ENCODE measurements around the gene INSC. TPM values are rescaled to one million over a fixed set of nuclear protein-coding genes. Genes with fewer than 3 reads are reported as not detected.

INSC gene
- total and polyA plus RNA-seq, 2 of the 8 experiments (the other 6 are each of a cell fraction or from before 2014, with no cell fraction given), result 0.58 to 0.59 TPM

- H4K8ac ChIP-seq (ENCODE audit: extremely low read depth, insufficient read depth, low read length), result no peak overlapping the region
- no peak overlapping the region for H2BK120ac ChIP-seq (replicated peaks; ENCODE audit: low read depth, low read length)
- TF ChIP-seq RFX5 (IDR thresholded peaks at IDR 0.05; ENCODE audit: borderline replicate concordance, low read depth, low read length) (no peak), SIN3A (conservative IDR thresholded peaks at IDR 0.05 in 1 of 2, IDR thresholded peaks at IDR 0.05 in 1 of 2; ENCODE audit: low read depth in 1 of 2, low read length in 2 of 2) (no peak), BACH1 (IDR thresholded peaks at IDR 0.05; ENCODE audit: low read length) (no peak), KDM1A (IDR thresholded peaks at IDR 0.05; ENCODE audit: borderline replicate concordance, low read length) (no peak), CBX5 (IDR thresholded peaks at IDR 0.05; ENCODE audit: low read depth, low read length) (no peak), JUND (IDR thresholded peaks at IDR 0.05; ENCODE audit: low read length) (no peak)
- H3K79me2 ChIP-seq (ENCODE audit: control insufficient read depth in 1 of 2, insufficient read depth in 2 of 2, low read length in 2 of 2), result no peaks in the 10 kb centered on the region
- ChIA-PET POLR2A (ENCODE audit: partially characterized antibody) (no interaction called here), CTCF (ENCODE audit: partially characterized antibody) (no interaction called here)
- H3K4ac ChIP-seq (replicated peaks; ENCODE audit: insufficient read length, low read depth, low read length), result no peak overlapping the region
- H3K36me3 ChIP-seq (ENCODE audit: control insufficient read depth in 2 of 4, insufficient read depth in 4 of 4, low read length in 3 of 4), result no peaks in the 10 kb centered on the region
- H3K27ac ChIP-seq (ENCODE audit: low read depth, low read length), result no peak overlapping the region
- no peak overlapping the region for H3K18ac ChIP-seq (ENCODE audit: extremely low read depth, low read length)
- peaks cover 0 to 2% (median 0%) of the 10 kb centered on the region in 4 experiments; a peak in 2 of 7 replicates for H3K4me1 ChIP-seq (replicated peaks in 1 of 4; ENCODE audit: control insufficient read depth in 3 of 4, insufficient read depth in 4 of 4, low read length in 3 of 4)
- no peaks in the 10 kb centered on the region for H3K9me3 ChIP-seq (ENCODE audit: insufficient read depth in 2 of 2, low read depth in 1 of 2, low read length in 1 of 2)
- no peak overlapping the region for H2BK5ac ChIP-seq (ENCODE audit: low read depth, low read length)
- no peak for FAIRE-seq
- no peak overlapping the region for H3K14ac ChIP-seq (ENCODE audit: insufficient read length)
- H4K5ac ChIP-seq (ENCODE audit: insufficient read length, low read depth, low read length), result no peak overlapping the region
- no peaks in the 10 kb centered on the region for H3K23me2 ChIP-seq (ENCODE audit: low read depth, low read length)
- no peak for DNase-seq (ENCODE audit: low read depth in 1 of 2, low spot score in 2 of 2)
- no peak overlapping the region for H2BK12ac ChIP-seq (ENCODE audit: low read depth, low read length)
- H3K9ac ChIP-seq (replicated peaks in 1 of 4; ENCODE audit: extremely low read depth in 1 of 4, low read depth in 3 of 4, low read length in 3 of 4), result no peak overlapping the region
- H2BK20ac ChIP-seq (ENCODE audit: low read length), result no peak overlapping the region
- H3K4me2 ChIP-seq (ENCODE audit: insufficient read depth in 1 of 2, low read depth in 2 of 2, low read length in 2 of 2), result no peak overlapping the region
- no peak overlapping the region for H2AK5ac ChIP-seq (ENCODE audit: low read depth, low read length)
- H3K56ac ChIP-seq (replicated peaks; ENCODE audit: insufficient read length, low read depth, low read length), result no peak overlapping the region
- H2BK15ac ChIP-seq (ENCODE audit: low read length), result no peak overlapping the region
- no peak overlapping the region for H4K91ac ChIP-seq (replicated peaks; ENCODE audit: insufficient read length, low read length)
- 88% methylated on average over 2 of the region's 2 CpGs; no CpG with 5 or more reads in 1 of the 2 experiments for whole genome bisulfite sequencing, 2 experiments (ENCODE audit: extremely low coverage in 1 of 2, insufficient coverage in 1 of 2, insufficient read length in 1 of 2, insufficient replicate concordance in 2 of 2, low coverage in 1 of 2, low lambda C conversion rate in 2 of 2, missing lambda C conversion rate in 1 of 2)
- no peaks in the 10 kb centered on the region for H3K27me3 ChIP-seq (replicated peaks in 1 of 4; ENCODE audit: control insufficient read depth in 3 of 4, extremely low read depth in 1 of 4, insufficient read depth in 3 of 4, low read length in 3 of 4)
- no peak overlapping the region for H3K4me3 ChIP-seq (ENCODE audit: extremely low read depth in 1 of 4, insufficient read depth in 2 of 4, low read depth in 3 of 4, low read length in 4 of 4)
- no peak overlapping the region for H3K23ac ChIP-seq (ENCODE audit: insufficient read length)
- H3K79me1 ChIP-seq (ENCODE audit: low read depth, low read length), result no peaks in the 10 kb centered on the region
- H4K20me1 ChIP-seq (replicated peaks in 1 of 2; ENCODE audit: control insufficient read depth in 1 of 2, insufficient read depth in 2 of 2, low read length in 2 of 2), result no peaks in the 10 kb centered on the region
- H2AFZ ChIP-seq (ENCODE audit: low read length), result no peak overlapping the region
Observed at GRCh38 chr11:15286465-15286864, 171.7 kb downstream of the INSC start.
